ENCODE data around the gene TNS1.

DNA sequence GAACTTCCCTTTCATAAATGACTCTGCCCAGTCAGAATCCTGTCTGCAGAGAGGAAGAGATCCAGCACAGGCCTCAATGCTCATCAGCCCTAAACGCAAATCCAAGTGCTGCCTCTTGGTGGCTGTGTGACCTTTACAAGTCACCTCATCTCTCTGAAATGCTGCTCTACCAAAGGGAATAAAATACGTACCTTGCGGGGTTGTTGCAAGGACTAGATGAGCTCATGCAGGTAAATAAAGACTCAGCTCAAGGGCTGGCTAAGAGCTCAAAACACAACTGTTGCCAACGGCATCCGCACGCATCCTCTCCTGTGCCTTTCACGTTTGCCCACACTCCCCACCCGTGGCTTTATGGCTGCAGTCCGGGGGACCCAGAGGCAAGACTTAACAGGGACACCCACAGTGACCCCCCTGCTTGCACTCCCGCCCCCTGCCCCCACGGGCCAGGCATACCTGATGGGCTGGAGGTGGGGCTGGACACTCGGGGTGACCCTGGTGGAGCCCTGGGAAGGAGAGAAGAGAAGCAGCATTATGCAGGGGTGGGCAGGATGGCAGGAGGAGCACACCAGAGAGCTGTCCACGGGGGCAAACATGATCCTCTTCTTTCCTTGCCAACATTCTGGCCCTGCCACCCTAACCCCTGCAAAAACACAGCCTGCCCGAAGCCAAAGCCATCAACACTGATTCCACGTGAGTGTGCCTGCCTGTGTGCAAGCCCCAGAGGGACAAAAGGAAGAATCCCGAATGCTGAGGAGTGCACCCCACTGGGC lies 102.6 kb downstream of the TNS1 start:
- TF ChIP-seq POLR2AphosphoS5 (IDR thresholded peaks at IDR 0.05; ENCODE audit: borderline replicate concordance, low read depth, low read length), result no peak
- TF ChIP-seq EZH2 (IDR thresholded peaks at IDR 0.05), result no peak

All from SK-N-MC (cell line).